Activated CD4-positive, alpha-beta T cell treated with anti-CD3 and anti-CD28 coated beads, Interleukin-2, amount 10 ng/mL, durations not matched to agents 24 days and 14 days (primary cell): ENCODE results near the gene HSPB1. TPM values are rescaled to one million over a fixed set of nuclear protein-coding genes. Genes with fewer than 3 reads are reported as not detected.
"Not testable (repeated sequence)": the region's sequence is repeated elsewhere in the genome, so short reads cannot be mapped to it uniquely, and the experiment has no call there.

Source experiments
- DNase-seq: peaks from one replicate; pipeline ENCODE4 v3.0.0; 2022
- H3K27ac Mint-ChIP-seq: one replicate; pipeline ENCODE4 v1.8.0; 2022; ENCODE audit warnings: mild to moderate bottlenecking, mixed read lengths
- H3K27me3 Mint-ChIP-seq: one replicate; pipeline ENCODE4 v1.8.0; 2022; ENCODE audit warnings: mixed read lengths
- H3K36me3 Mint-ChIP-seq: one replicate; pipeline ENCODE4 v1.8.0; 2022; ENCODE audit warnings: low read depth, mild to moderate bottlenecking, mixed read lengths
- H3K4me1 Mint-ChIP-seq: one replicate; pipeline ENCODE4 v1.8.0; 2021; ENCODE audit warnings: mixed read lengths
- H3K4me3 Mint-ChIP-seq: one replicate; pipeline ENCODE4 v1.8.0; 2022; ENCODE audit warnings: mild to moderate bottlenecking, moderate library complexity, mixed read lengths
- H3K9me3 Mint-ChIP-seq: one replicate; pipeline ENCODE4 v1.8.0; 2021; ENCODE audit warnings: mixed read lengths
- intact Hi-C: fragments of 100-400 bp; cut with micrococcal nuclease; formaldehyde crosslinking; loops from one replicate; pipeline ENCODE4 v1.15.1; 2023
- total RNA-seq: library from RNA; stranded (reverse); gene quantifications from 2 replicates; pipeline ENCODE4 v1.2.3, GENCODE V29; 2022

HSPB1 gene
- total RNA-seq, 1 donor from 2014 or later, result 112 TPM

- H3K9me3 Mint-ChIP-seq, intact Hi-C loops, H3K4me3 Mint-ChIP-seq, H3K4me1 Mint-ChIP-seq, H3K27ac Mint-ChIP-seq, H3K36me3 Mint-ChIP-seq, H3K27me3 Mint-ChIP-seq: not testable (repeated sequence)
- peak; percentile 58 for DNase-seq
Observed at GRCh38 chr7:76308874-76309273, 6.4 kb downstream of the HSPB1 start.

- intact Hi-C loops, result loop anchor here (5.0 kb wide), 1 partner anchor 442 kb away; no protein-coding TSS in a partner anchor
- H3K27ac Mint-ChIP-seq, H3K27me3 Mint-ChIP-seq, H3K9me3 Mint-ChIP-seq, H3K4me1 Mint-ChIP-seq, H3K36me3 Mint-ChIP-seq, H3K4me3 Mint-ChIP-seq, DNase-seq: not testable (repeated sequence)
Observed at GRCh38 chr7:76309341-76310101, 7.0 kb downstream of the HSPB1 start.

- H3K4me1 Mint-ChIP-seq, result peaks cover 4% of the 10 kb centered on the region
- no peak overlapping the region for H3K4me3 Mint-ChIP-seq
- no peak overlapping the region for H3K27ac Mint-ChIP-seq
- intact Hi-C loops, result loop anchor here (5.0 kb wide), 1 partner anchor 443 kb away; no protein-coding TSS in a partner anchor
- DNase-seq, result no peak
- no peaks in the 10 kb centered on the region for H3K9me3 Mint-ChIP-seq
- no peaks in the 10 kb centered on the region for H3K36me3 Mint-ChIP-seq
- H3K27me3 Mint-ChIP-seq, result no peaks in the 10 kb centered on the region
Observed at GRCh38 chr7:76310102-76310957, 7.9 kb downstream of the HSPB1 start.

GRCh38 chr7:76311838-76312237 lies 9.4 kb downstream of the HSPB1 start:
- intact Hi-C loops, result loop anchor here (5.0 kb wide), 1 partner anchor 445 kb away; no protein-coding TSS in a partner anchor
- H3K4me1 Mint-ChIP-seq, H3K27me3 Mint-ChIP-seq, DNase-seq, H3K9me3 Mint-ChIP-seq, H3K27ac Mint-ChIP-seq, H3K4me3 Mint-ChIP-seq, H3K36me3 Mint-ChIP-seq: not testable (repeated sequence)

- DNase-seq, result peak; percentile 98
- H3K27me3 Mint-ChIP-seq, result no peaks in the 10 kb centered on the region
- H3K27ac Mint-ChIP-seq, result peak overlapping the region; percentile 85
- peaks cover 2% of the 10 kb centered on the region for H3K36me3 Mint-ChIP-seq
- H3K4me3 Mint-ChIP-seq, result peak overlapping the region; percentile 68
- H3K4me1 Mint-ChIP-seq, result peaks cover 20% of the 10 kb centered on the region
- no peaks in the 10 kb centered on the region for H3K9me3 Mint-ChIP-seq
- intact Hi-C loops, result loop anchor here (1.0 to 5.0 kb wide), 5 partner anchors 11 to 447 kb away; no protein-coding TSS in a partner anchor
Observed at GRCh38 chr7:76314042-76314721, 11.7 kb downstream of the HSPB1 start.

- H3K4me1 Mint-ChIP-seq, result peaks cover 24% of the 10 kb centered on the region
- H3K27ac Mint-ChIP-seq, H3K9me3 Mint-ChIP-seq, H3K27me3 Mint-ChIP-seq, DNase-seq, H3K4me3 Mint-ChIP-seq, H3K36me3 Mint-ChIP-seq: not testable (repeated sequence)
- intact Hi-C loops, result loop anchor here (1.0 to 5.0 kb wide), 6 partner anchors 11 to 447 kb away; partner anchors contain the start of genes MDH2 and STYXL1
Observed at GRCh38 chr7:76314740-76315139, 12.3 kb downstream of the HSPB1 start.

GRCh38 chr7:76315364-76315763 lies 12.9 kb downstream of the HSPB1 start:
- DNase-seq, result peak; percentile 65
- Mint-ChIP-seq H3K36me3 (peaks cover 2% of the 10 kb centered on the region), H3K4me3 (no peak overlapping the region), H3K27me3 (no peaks in the 10 kb centered on the region), H3K27ac (no peak overlapping the region), H3K9me3 (no peaks in the 10 kb centered on the region), H3K4me1 (peaks cover 27% of the 10 kb centered on the region)
- intact Hi-C loops, result loop anchor here (2.0 to 5.0 kb wide), 2 partner anchors 51 to 268 kb away; partner anchors contain the start of genes MDH2 and STYXL1

- Mint-ChIP-seq H3K27me3 (no peaks in the 10 kb centered on the region), H3K4me3 (peak overlapping the region; percentile 93), H3K9me3 (no peaks in the 10 kb centered on the region), H3K4me1 (peaks cover 27% of the 10 kb centered on the region), H3K36me3 (peaks cover 8% of the 10 kb centered on the region), H3K27ac (peak overlapping the region; percentile 100)
- DNase-seq, result peak; percentile 68
- intact Hi-C loops, result loop anchor here (5.0 kb wide), 1 partner anchor 270 kb away; the partner anchor contains the start of genes MDH2 and STYXL1
Observed at GRCh38 chr7:76316984-76317781, 14.7 kb downstream of the HSPB1 start.

GRCh38 chr7:76317782-76318487 lies 15.5 kb downstream of the HSPB1 start:
- H3K4me3 Mint-ChIP-seq, result peak overlapping the region; percentile 93
- peak; percentile 99 for DNase-seq
- H3K36me3 Mint-ChIP-seq, result peaks cover 11% of the 10 kb centered on the region
- H3K27me3 Mint-ChIP-seq, result no peaks in the 10 kb centered on the region
- peaks cover 27% of the 10 kb centered on the region for H3K4me1 Mint-ChIP-seq
- no peaks in the 10 kb centered on the region for H3K9me3 Mint-ChIP-seq
- intact Hi-C loops, result loop anchor here (1.0 to 5.0 kb wide), 4 partner anchors 27 to 271 kb away; partner anchors contain the start of genes MDH2 and STYXL1
- peak overlapping the region; percentile 100 for H3K27ac Mint-ChIP-seq

GRCh38 chr7:76318488-76319353 lies 16.2 kb downstream of the HSPB1 start:
- Mint-ChIP-seq H3K9me3 (no peaks in the 10 kb centered on the region), H3K27ac (peak overlapping the region; percentile 100), H3K27me3 (no peaks in the 10 kb centered on the region), H3K36me3 (peaks cover 14% of the 10 kb centered on the region), H3K4me3 (peak overlapping the region; percentile 93), H3K4me1 (peaks cover 27% of the 10 kb centered on the region)
- peak; percentile 91 for DNase-seq
- intact Hi-C loops, result loop anchor here (1.0 to 5.0 kb wide), 4 partner anchors 27 to 271 kb away; partner anchors contain the start of genes MDH2 and STYXL1

- Mint-ChIP-seq H3K9me3 (no peaks in the 10 kb centered on the region), H3K27ac (no peak overlapping the region), H3K4me1 (peaks cover 12% of the 10 kb centered on the region), H3K36me3 (peaks cover 57% of the 10 kb centered on the region), H3K4me3 (no peak overlapping the region), H3K27me3 (no peaks in the 10 kb centered on the region)
- intact Hi-C loops, result no loop called here
- no peak for DNase-seq
Observed at GRCh38 chr7:76325092-76325491, 22.6 kb downstream of the HSPB1 start.
